Mucosa of descending colon (tissue), 3 donors: Measurements from ENCODE around the gene MARCHF9. TPM values are rescaled to one million over a fixed set of nuclear protein-coding genes. Genes with fewer than 3 reads are reported as not detected.

Source experiments
- ATAC-seq: fragments of 200-7000 bp; cut with Tn5 transposase; one replicate; pipeline ENCODE4 v1.9.1; 2020; ENCODE audit warnings: mild to moderate bottlenecking, moderate library complexity
- DNase-seq, 3 donors: peaks; one replicate each; pipeline ENCODE4 v3.0.0-alpha.2; 2020
- H3K36me3 ChIP-seq: fragments of 200-600 bp; one replicate; pipeline ENCODE4 v1.8.0; 2021; ENCODE audit warnings: low read depth, mild to moderate bottlenecking
- H3K4me1 ChIP-seq: fragments of 200-600 bp; one replicate; pipeline ENCODE4 v1.8.0; 2021; ENCODE audit warnings: low read depth, mild to moderate bottlenecking
- H3K4me3 ChIP-seq: fragments of 200-600 bp; one replicate; pipeline ENCODE4 v1.8.0; 2021; ENCODE audit warnings: mild to moderate bottlenecking
- H3K9me3 ChIP-seq: fragments of 200-600 bp; one replicate; pipeline ENCODE4 v1.8.0; 2021; ENCODE audit warnings: mild to moderate bottlenecking
- intact Hi-C, 2 donors: fragments of 100-400 bp; cut with DNase I in 1 of 2; cut with micrococcal nuclease in 1 of 2; formaldehyde crosslinking; loops; one replicate each; pipeline versions ENCODE4 v1.11.0 to v1.11.1; 2022; cut with DNase I, micrococcal nuclease
- total RNA-seq, 3 donors: library from RNA; stranded (reverse); fragmentation: NEBNext Ultra II Directional in 2 of 3; extraction: Animal tissue kit (Norgen Biotek cat#: 25700) in 2 of 3; gene quantifications; one replicate each; pipeline versions ENCODE4 v1.2.1 to v1.2.4, GENCODE V29; 2021 to 2023
- TF ChIP-seq, protein P1 (sequence below): fragments of 200-600 bp; IDR thresholded peaks from one replicate; pipeline ENCODE4 v1.8.0; 2022; ENCODE audit warnings: antibody characterized with exemption, mild to moderate bottlenecking
- donor health status: DM: no; HTN: no; CAD: no; lungs with moderate emphysema.
- donor health status: DM: no; HTN: no; CAD: no.
- donor health status: DM: no; HTN: yes; CAD: no.

The MARCHF9 gene
- total RNA-seq, 3 donors from 2014 or later = 10.5 to 15.1 (median 11.7) TPM

DNA sequence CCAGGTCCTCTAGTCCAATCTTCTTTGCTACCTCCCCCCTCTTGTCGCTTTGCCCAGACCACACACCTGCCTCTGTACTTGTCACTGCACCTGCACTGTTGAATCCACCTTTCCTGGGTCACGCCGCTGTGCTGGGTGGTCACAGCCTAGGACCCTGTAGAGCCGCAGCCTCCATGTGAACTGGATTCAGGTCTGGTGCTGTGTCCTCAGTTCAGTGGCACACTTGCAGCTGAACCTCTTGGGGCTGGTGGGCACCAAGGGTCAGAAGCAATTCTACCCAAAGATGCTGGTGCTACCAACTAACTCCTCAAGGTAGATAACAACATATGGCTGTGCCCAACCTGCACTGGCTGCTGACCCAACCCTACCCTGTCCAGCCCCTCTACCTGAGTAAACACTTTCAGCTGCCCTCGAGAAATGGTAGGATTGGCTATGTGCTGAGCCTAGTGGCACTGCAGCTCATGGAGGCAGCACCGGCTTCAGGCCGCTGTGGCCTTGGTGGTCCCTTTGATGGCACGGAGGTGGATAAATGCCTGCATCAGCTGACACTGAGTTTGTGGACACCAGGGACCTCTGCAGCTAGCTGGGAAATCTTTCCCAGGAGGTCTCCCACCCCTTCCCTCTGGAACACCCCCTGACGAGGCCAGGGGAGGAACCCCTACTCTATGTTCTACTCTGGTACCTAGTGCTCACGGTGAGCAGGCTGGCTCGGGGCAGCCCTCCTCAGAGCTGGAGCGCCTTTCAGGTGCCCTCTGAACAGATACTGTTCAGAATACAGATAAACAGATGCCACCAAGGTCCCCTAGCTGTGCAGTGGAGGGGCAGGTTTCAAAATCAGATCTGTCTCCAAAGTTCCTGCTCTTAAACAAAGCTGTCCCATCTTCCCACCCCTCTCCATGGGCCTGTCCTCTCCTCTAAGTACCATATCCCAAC lies 30.6 kb upstream of the MARCHF9 start:
- Histone ChIP-seq H3K4me3 (no peak overlapping the region), H3K4me1 (peaks cover 3% of the 10 kb centered on the region), H3K36me3 (no peaks in the 10 kb centered on the region), H3K9me3 (no peaks in the 10 kb centered on the region)
- DNase-seq = no peak
- intact Hi-C loops = no loop called here
- ATAC-seq = no peak
- TF ChIP-seq, protein P1, sequence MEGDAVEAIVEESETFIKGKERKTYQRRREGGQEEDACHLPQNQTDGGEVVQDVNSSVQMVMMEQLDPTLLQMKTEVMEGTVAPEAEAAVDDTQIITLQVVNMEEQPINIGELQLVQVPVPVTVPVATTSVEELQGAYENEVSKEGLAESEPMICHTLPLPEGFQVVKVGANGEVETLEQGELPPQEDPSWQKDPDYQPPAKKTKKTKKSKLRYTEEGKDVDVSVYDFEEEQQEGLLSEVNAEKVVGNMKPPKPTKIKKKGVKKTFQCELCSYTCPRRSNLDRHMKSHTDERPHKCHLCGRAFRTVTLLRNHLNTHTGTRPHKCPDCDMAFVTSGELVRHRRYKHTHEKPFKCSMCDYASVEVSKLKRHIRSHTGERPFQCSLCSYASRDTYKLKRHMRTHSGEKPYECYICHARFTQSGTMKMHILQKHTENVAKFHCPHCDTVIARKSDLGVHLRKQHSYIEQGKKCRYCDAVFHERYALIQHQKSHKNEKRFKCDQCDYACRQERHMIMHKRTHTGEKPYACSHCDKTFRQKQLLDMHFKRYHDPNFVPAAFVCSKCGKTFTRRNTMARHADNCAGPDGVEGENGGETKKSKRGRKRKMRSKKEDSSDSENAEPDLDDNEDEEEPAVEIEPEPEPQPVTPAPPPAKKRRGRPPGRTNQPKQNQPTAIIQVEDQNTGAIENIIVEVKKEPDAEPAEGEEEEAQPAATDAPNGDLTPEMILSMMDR = no peak

DNA sequence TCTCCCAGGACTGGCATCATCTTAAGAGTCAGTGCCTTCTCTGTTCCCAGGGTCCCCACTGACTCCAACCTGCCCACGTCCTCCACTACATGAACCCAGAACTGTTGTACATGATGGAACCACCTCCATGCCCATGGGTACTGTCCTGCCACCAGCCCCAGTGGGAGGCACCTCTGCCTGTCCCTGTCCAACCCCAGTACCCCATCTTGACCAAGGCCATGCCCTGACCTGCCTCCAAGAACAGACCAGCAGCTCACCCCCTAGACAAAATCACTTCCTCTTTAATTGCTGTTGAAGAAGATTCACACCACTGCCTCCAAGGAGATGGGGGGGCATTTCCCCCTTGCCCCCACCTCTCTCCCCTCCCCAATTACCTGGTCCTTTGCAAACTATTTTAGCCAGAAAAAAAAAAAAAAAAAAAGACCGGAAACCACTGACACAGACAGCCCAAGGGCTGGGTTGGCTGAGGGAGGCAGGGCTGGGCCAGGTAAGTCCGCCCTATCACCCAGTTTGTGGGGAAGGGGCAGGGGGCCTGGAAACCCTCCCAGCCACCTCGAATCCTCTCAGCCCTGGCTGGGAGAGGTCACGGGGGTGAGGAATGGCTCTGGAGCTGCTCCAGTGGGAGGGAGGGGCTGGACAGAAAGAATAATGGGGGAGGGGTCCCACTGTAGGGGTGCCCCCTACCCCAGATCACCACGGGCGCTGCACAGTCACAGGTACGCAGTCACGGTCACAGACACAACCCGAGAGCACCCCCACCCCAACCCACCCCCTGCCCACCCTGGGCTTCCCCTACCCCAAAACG lies 29.8 kb upstream of the MARCHF9 start:
- intact Hi-C loops = no loop called here
- H3K4me3 ChIP-seq = no peak overlapping the region
- TF ChIP-seq, protein P1 = no peak
- no peaks in the 10 kb centered on the region for H3K36me3 ChIP-seq
- DNase-seq (peak in 1 of 3 donors; percentile 33), ATAC-seq (no peak)
- no peaks in the 10 kb centered on the region for H3K9me3 ChIP-seq
- H3K4me1 ChIP-seq = peaks cover 3% of the 10 kb centered on the region

DNA sequence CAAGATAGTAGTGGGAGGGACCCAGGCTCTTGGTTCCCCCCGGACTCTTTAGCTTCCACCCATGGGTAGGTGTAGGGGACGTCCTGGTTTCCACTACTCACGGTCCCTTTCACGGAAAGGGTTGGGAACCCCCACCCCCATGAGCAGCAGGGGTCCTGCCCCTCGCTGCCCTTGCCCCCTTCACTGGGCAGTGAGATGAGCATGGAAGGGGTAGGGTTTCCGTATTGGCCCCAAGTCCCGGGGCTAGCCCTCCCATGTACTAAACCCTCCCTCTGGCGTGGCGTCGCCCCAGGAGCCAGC lies 29.1 kb upstream of the MARCHF9 start:
- H3K9me3 ChIP-seq = no peaks in the 10 kb centered on the region
- ATAC-seq (no peak), DNase-seq (no peak)
- no peaks in the 10 kb centered on the region for H3K36me3 ChIP-seq
- TF ChIP-seq, protein P1 = no peak
- peaks cover 3% of the 10 kb centered on the region for H3K4me1 ChIP-seq
- no peak overlapping the region for H3K4me3 ChIP-seq
- intact Hi-C loops = no loop called here

DNA sequence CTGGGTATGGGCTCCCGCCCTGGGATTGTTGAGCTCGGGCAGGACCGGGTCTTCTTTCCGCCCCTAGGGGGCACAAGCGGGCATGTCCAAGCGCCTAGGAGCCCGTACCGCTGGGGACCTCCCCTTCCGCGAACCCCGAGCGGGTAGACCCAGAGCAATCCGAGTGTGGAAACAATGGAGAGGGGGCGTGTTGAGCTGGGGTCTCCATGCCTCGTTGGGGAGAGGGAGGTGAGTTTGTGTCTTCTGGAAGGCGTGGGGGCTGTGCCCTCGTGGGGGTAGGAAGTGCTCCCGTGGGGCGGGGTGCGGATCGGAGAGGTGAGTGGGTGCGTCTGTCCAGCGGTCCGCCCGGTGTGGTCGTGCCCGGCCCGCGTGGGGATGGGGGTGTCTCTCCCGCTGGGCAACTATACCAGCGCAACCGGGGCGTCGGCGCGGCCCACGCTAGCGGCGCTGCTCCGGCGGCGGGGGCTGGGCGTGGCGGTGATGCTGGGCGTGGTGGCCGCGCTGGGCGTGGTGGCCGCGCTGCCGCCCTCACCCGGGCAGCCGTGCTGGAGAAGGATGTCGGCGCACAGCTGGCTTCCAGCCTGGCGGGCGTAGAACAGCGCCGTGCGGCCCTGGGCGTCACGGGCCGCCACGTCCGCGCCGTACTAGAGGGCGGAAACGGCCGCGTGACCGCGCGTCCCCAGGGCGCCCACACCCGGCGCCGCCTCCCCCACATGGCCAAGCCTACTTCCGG lies 28.6 kb upstream of the MARCHF9 start:
- intact Hi-C loops = no loop called here
- DNase-seq (peak; percentile 87 to 88 (median 88)), ATAC-seq (peak; percentile 90)
- H3K9me3 ChIP-seq = no peaks in the 10 kb centered on the region
- H3K4me3 ChIP-seq = peak overlapping the region; percentile 26
- TF ChIP-seq, protein P1 = peak; percentile 68
- H3K36me3 ChIP-seq = no peaks in the 10 kb centered on the region
- peaks cover 3% of the 10 kb centered on the region for H3K4me1 ChIP-seq

GRCh38 chr12:57726884-57727757 lies 27.8 kb upstream of the MARCHF9 start:
- Histone ChIP-seq H3K4me3 (peak overlapping the region; percentile 26), H3K36me3 (no peaks in the 10 kb centered on the region), H3K4me1 (peaks cover 3% of the 10 kb centered on the region), H3K9me3 (no peaks in the 10 kb centered on the region)
- intact Hi-C loops = no loop called here
- ATAC-seq (peak; percentile 39), DNase-seq (peak in 2 of 3 donors; percentile 32 to 52)
- TF ChIP-seq, protein P1 = no peak
